ENCODE results near the gene ZNF32. TPM values are rescaled to one million over a fixed set of nuclear protein-coding genes. Genes with fewer than 3 reads are reported as not detected.

Gene ZNF32
- total RNA-seq, 4 donors from 2014 or later, result 28.9 to 63.3 (median 48.4) TPM

DNA sequence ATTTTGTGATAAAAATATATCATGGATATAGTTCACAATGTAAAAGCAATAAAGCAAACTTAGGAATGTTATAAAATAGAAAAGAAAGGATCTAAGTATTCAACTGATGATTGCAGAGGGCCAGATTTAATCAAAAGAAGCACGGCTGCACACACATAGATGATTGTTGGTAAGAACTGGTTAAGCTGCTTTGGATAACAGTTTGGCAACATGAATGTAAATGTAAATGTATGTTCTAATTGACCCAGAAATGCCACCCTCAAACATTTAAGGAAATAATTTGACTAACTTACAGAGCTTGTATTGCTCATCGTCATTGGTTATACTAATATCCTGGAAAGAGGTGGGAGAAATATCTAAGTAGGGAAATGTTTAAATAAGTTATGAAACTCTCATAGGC, 29.3 kb downstream of the ZNF32 start:
- no peak overlapping the region for H3K27ac ChIP-seq
- TF ChIP-seq, protein P1, sequence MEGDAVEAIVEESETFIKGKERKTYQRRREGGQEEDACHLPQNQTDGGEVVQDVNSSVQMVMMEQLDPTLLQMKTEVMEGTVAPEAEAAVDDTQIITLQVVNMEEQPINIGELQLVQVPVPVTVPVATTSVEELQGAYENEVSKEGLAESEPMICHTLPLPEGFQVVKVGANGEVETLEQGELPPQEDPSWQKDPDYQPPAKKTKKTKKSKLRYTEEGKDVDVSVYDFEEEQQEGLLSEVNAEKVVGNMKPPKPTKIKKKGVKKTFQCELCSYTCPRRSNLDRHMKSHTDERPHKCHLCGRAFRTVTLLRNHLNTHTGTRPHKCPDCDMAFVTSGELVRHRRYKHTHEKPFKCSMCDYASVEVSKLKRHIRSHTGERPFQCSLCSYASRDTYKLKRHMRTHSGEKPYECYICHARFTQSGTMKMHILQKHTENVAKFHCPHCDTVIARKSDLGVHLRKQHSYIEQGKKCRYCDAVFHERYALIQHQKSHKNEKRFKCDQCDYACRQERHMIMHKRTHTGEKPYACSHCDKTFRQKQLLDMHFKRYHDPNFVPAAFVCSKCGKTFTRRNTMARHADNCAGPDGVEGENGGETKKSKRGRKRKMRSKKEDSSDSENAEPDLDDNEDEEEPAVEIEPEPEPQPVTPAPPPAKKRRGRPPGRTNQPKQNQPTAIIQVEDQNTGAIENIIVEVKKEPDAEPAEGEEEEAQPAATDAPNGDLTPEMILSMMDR (IDR thresholded peaks at IDR 0.05), result no peak
- no peak for TF ChIP-seq POLR2A (IDR thresholded peaks at IDR 0.05)
- intact Hi-C loops (cut with DNase I), result no loop called here
- H3K4me3 ChIP-seq (replicated peaks in 1 of 3), result no peak overlapping the region
- H3K9me3 ChIP-seq, result no peaks in the 10 kb centered on the region
- H3K36me3 ChIP-seq, result peaks cover 0 to 10% of the 10 kb centered on the region in 2 donors
- H3K4me1 ChIP-seq, result no peaks in the 10 kb centered on the region
- no peaks in the 10 kb centered on the region for H3K27me3 ChIP-seq
- DNase-seq, result no peak
- WGBS, 2 donors, result 94 to 97% methylated on average over 2 of the region's 2 CpGs

DNA sequence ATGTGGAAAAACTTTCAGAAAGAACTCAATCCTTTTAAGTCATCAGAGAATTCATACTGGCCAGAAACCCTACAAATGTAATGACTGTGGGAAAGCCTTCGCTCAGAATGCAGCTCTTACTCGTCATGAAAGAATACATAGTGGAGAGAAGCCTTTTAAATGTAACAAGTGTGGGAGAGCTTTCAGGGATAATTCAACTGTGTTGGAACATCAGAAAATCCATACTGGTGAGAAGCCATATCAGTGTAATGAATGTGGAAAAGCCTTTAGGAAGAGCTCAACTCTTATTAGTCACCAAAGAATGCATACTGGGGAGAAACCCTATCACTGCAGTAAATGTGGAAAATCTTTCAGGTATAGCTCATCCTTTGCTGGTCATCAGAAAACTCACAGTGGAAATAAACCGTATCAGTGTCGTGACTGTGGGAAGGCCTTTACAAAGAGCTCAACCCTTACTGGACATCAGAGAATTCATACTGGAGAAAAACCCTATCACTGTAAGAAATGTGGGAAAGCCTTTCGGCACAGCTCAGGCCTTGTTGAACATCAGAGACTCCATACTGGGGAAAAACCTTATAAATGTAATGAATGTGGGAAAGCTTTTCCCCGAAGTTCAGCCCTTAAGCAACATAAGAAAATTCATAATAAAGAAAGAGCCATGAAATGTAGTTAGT, 31.8 kb downstream of the ZNF32 start:
- H3K27me3 ChIP-seq, result no peaks in the 10 kb centered on the region
- TF ChIP-seq, protein P1 (IDR thresholded peaks at IDR 0.05), result no peak
- no peak for TF ChIP-seq POLR2A (IDR thresholded peaks at IDR 0.05)
- H3K4me3 ChIP-seq (replicated peaks in 1 of 3), result no peak overlapping the region
- peaks cover 0 to 10% of the 10 kb centered on the region in 2 donors for H3K36me3 ChIP-seq
- no peaks in the 10 kb centered on the region for H3K4me1 ChIP-seq
- WGBS, 2 donors, result 81 to 95% methylated on average over 6 of the region's 6 CpGs
- intact Hi-C loops (cut with DNase I), result no loop called here
- no peak for DNase-seq
- H3K27ac ChIP-seq, result no peak overlapping the region
- no peaks in the 10 kb centered on the region for H3K9me3 ChIP-seq

DNA sequence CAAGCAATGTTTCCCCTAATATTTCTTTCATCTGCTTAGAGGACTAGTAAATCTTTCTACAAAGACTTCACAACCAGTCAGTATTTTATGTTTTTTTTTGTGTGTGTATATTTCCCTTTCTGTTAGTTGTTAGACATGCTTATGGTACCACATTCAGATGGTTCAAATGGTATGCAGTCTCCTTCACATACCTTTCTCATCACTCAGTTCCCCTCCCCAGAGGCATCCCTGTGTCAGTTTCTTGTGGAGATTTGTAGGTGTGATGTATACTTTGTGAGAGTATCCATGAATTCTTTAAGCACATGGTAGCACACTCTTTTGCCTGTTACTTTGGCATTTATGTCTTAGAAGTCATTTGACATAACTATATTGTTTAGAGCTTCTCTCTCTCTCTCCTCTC, 38.0 kb downstream of the ZNF32 start:
- Histone ChIP-seq H3K27ac (no peak overlapping the region), H3K36me3 (no peaks in the 10 kb centered on the region), H3K27me3 (no peaks in the 10 kb centered on the region), H3K4me1 (peaks cover 0 to 3% of the 10 kb centered on the region in 2 donors), H3K4me3 (replicated peaks in 1 of 3) (no peak overlapping the region), H3K9me3 (no peaks in the 10 kb centered on the region)
- intact Hi-C loops (cut with DNase I), result loop anchor here (5.0 kb wide), 1 partner anchor 37 kb away; the partner anchor contains the start of gene ZNF32
- DNase-seq, result no peak
- no peak for TF ChIP-seq POLR2A (IDR thresholded peaks at IDR 0.05)
- TF ChIP-seq, protein P1 (IDR thresholded peaks at IDR 0.05), result no peak

DNA sequence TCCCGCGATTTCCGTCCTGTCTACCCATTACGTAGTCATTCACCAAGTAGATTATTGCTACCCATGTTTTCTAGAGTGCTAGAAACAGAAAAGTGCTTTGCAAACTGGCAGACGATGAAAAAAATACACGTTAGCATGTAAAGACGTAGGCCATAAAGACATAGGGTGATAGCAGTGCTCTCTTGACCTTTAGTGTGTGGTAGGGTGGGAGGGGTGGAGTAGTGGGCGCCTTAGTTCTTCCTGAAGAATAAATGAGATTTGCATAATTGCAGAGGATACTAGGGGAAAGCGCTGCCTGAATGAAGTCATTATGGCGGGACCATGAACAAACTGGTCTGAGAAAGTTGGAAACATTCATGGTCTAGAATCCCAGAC, 41.5 kb downstream of the ZNF32 start:
- no peak for DNase-seq
- TF ChIP-seq, protein P1 (IDR thresholded peaks at IDR 0.05), result no peak
- no peak for TF ChIP-seq POLR2A (IDR thresholded peaks at IDR 0.05)
- Histone ChIP-seq H3K27me3 (no peaks in the 10 kb centered on the region), H3K9me3 (no peaks in the 10 kb centered on the region), H3K36me3 (no peaks in the 10 kb centered on the region), H3K4me3 (replicated peaks in 1 of 3) (peak overlapping the region in 1 of 3 donors; percentile 68), H3K4me1 (peaks cover 0 to 3% of the 10 kb centered on the region in 2 donors), H3K27ac (no peak overlapping the region)
- intact Hi-C loops (cut with DNase I), result loop anchor here (5.0 kb wide), 1 partner anchor 35 kb away; the partner anchor contains the start of gene ZNF239
- WGBS, 2 donors, result 82 to 85% methylated on average over 10 of the region's 10 CpGs
